ENCODE results near the gene ADAM22. TPM values are rescaled to one million over a fixed set of nuclear protein-coding genes. Genes with fewer than 3 reads are reported as not detected.

Gene ADAM22
- total RNA-seq, 2 donors from 2014 or later: 1.0 to 3.6 TPM

DNA sequence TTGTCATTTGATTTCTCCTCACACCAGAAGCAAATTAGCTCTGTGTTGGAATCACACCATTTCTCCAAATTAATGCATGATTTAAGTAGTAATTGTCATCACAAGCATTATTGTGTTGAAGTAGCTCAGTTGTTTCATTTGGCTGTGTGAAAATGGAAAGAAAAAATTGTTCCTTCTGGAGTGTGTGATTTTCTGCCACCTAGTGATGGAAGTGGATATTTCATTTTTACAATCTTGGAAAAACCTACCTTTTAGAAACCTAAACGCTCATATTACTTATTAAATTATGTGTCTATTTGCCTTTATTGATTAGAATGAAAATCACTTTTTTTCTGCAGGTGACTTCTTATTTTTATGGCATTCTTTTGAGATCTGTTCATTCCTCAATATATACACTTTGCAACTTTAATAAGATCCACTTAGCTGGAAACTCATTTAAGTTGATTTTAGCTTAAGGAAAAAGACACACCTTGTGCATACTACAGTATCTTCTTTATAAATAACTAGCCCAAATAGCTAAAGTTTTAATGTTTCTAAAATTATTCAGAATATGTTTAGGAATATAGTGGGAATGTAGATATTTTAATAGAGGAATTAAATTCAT lies 235.8 kb downstream of the ADAM22 start:
- ATAC-seq: peak; percentile 56
- Histone ChIP-seq H3K4me3 (no peak overlapping the region), H3K27me3 (no peaks in the 10 kb centered on the region), H3K36me3 (replicated peaks in 1 of 2; ENCODE audit: insufficient read depth in 1 of 2, low read depth in 2 of 2) (no peaks in the 10 kb centered on the region), H3K4me1 (no peaks in the 10 kb centered on the region), H3K27ac (no peak overlapping the region), H3K9me3 (no peaks in the 10 kb centered on the region)
- intact Hi-C loops (cut with DNase I): no loop called here
- TF ChIP-seq POLR2A (IDR thresholded peaks at IDR 0.05) (no peak), CTCF (IDR thresholded peaks at IDR 0.05) (peak; percentile 42 to 64 (median 53))
- 2 to 3% methylated on average over 1 of the region's 1 CpG for WGBS, 2 donors
- DNase-seq: no peak

- H3K9me3 ChIP-seq: no peaks in the 10 kb centered on the region
- TF ChIP-seq CTCF (IDR thresholded peaks at IDR 0.05) (no peak), POLR2A (IDR thresholded peaks at IDR 0.05) (no peak)
- WGBS, 2 donors: 86 to 91% methylated on average over 4 of the region's 4 CpGs
- no peak overlapping the region for H3K27ac ChIP-seq
- intact Hi-C loops (cut with DNase I): no loop called here
- no peak overlapping the region for H3K4me3 ChIP-seq
- no peaks in the 10 kb centered on the region for H3K4me1 ChIP-seq
- ATAC-seq (no peak), DNase-seq (no peak)
- no peaks in the 10 kb centered on the region for H3K27me3 ChIP-seq
- H3K36me3 ChIP-seq (replicated peaks in 1 of 2; ENCODE audit: insufficient read depth in 1 of 2, low read depth in 2 of 2): no peaks in the 10 kb centered on the region
Observed at GRCh38 chr7:88172842-88173241, 238.8 kb downstream of the ADAM22 start.

DNA sequence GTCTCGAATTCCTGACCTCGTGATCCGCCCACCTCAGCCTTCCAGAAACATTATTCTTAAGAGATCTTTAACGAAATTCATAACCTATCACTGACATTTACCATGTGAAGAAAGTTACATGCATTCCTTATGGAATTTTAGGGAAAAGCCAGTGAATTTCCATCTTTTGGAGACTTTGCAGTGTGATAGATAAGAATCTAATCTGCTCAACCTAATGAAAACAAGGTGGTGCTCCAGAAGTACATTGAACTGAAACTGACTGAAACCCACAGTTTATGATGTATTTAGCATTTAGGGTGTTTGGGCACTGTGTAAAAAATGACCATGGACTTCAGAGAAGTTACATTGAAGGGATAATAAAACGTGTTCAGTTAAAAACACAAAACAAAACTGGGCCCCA lies 242.1 kb downstream of the ADAM22 start:
- WGBS, 2 donors: 76 to 80% methylated on average over 5 of the region's 5 CpGs
- Histone ChIP-seq H3K4me1 (no peaks in the 10 kb centered on the region), H3K4me3 (no peak overlapping the region), H3K27me3 (no peaks in the 10 kb centered on the region), H3K9me3 (no peaks in the 10 kb centered on the region), H3K27ac (no peak overlapping the region), H3K36me3 (replicated peaks in 1 of 2; ENCODE audit: insufficient read depth in 1 of 2, low read depth in 2 of 2) (no peaks in the 10 kb centered on the region)
- TF ChIP-seq CTCF (IDR thresholded peaks at IDR 0.05): no peak
- no peak for TF ChIP-seq POLR2A (IDR thresholded peaks at IDR 0.05)
- intact Hi-C loops (cut with DNase I): no loop called here
- ATAC-seq (no peak), DNase-seq (no peak)

DNA sequence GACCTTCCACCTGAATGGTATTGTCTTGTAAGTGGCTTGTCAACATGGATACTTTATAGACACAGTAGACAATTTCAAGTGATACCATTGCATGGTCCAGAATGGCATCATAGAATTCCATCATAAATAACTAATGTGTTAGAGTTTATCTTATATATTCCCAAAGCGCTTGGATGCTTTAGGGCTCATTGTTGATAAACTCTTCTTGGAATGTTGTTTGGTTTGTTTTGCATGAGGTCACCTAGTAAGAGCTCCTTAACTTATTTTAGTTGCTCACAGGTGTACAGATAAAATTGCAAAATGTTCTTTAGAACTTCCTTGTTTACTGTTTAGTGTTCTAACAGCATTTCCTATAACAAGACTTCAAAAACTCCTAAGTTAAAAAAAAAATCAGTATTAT lies 249.0 kb downstream of the ADAM22 start:
- H3K4me1 ChIP-seq: no peaks in the 10 kb centered on the region
- ATAC-seq: no peak
- H3K9me3 ChIP-seq: no peaks in the 10 kb centered on the region
- H3K27me3 ChIP-seq: no peaks in the 10 kb centered on the region
- H3K27ac ChIP-seq: no peak overlapping the region
- intact Hi-C loops (cut with DNase I): no loop called here
- no peak for DNase-seq
- no peak overlapping the region for H3K4me3 ChIP-seq
- TF ChIP-seq CTCF (IDR thresholded peaks at IDR 0.05): no peak
- no peak for TF ChIP-seq POLR2A (IDR thresholded peaks at IDR 0.05)
- WGBS, 2 donors: 61 to 72% methylated on average over 1 of the region's 1 CpG
- no peaks in the 10 kb centered on the region for H3K36me3 ChIP-seq (replicated peaks in 1 of 2; ENCODE audit: insufficient read depth in 1 of 2, low read depth in 2 of 2)

GRCh38 chr7:88184848-88185304 lies 250.8 kb downstream of the ADAM22 start:
- no peaks in the 10 kb centered on the region for H3K9me3 ChIP-seq
- intact Hi-C loops (cut with DNase I): no loop called here
- no peaks in the 10 kb centered on the region for H3K4me1 ChIP-seq
- no peak overlapping the region for H3K27ac ChIP-seq
- DNase-seq (no peak), ATAC-seq (no peak)
- TF ChIP-seq CTCF (IDR thresholded peaks at IDR 0.05): no peak
- no peak for TF ChIP-seq POLR2A (IDR thresholded peaks at IDR 0.05)
- H3K36me3 ChIP-seq (replicated peaks in 1 of 2; ENCODE audit: insufficient read depth in 1 of 2, low read depth in 2 of 2): no peaks in the 10 kb centered on the region
- H3K4me3 ChIP-seq: no peak overlapping the region
- WGBS, 2 donors: 86 to 90% methylated on average over 5 of the region's 5 CpGs
- H3K27me3 ChIP-seq: no peaks in the 10 kb centered on the region
